HepG2 (cell line): Measurements from ENCODE around the gene TNP1. TPM values are rescaled to one million over a fixed set of nuclear protein-coding genes. Genes with fewer than 3 reads are reported as not detected.

Source experiments
- ATAC-seq: fragments of 200-7000 bp; cut with Tn5 transposase; 3 replicates; pipeline ENCODE4 v1.9.1; 2020; ENCODE audit warnings: mild to moderate bottlenecking, moderate library complexity
- BruUV-seq: library from RNA; stranded (reverse); fragments of 400-500 nt; replicated peaks from 2 replicates; lab custom pipeline; 2021; lab: Mats Ljungman, UMichigan
- CTCF ChIA-PET: fragments of 300-600 bp; formaldehyde crosslinking; extraction: SDS; loops from one replicate; lab custom pipeline; 2021; ENCODE audit warnings: low total read pairs, inconsistent platforms, low intra/inter-chr PET ratio; lab: Yijun Ruan, JAX
- POLR2A ChIA-PET: fragments of 350-600 bp; sonication (Branson Sonifier 250); formaldehyde crosslinking; loops from one replicate; lab custom pipeline; 2020; ENCODE audit warnings: antibody characterized with exemption, inconsistent platforms; lab: Yijun Ruan, JAX
- DNase-seq: peaks from one replicate; pipeline ENCODE4 v3.0.0-alpha.2; 2015; ENCODE audit warnings: low spot score
- FAIRE-seq: peaks from 3 replicates; lab custom pipeline; 2011; peaks lifted over from hg19 to GRCh38; lab: Jason Lieb, UNC
- H2AFZ ChIP-seq: one replicate; pipeline ENCODE4 v1.6.1; 2011; ENCODE audit warnings: low read length, inconsistent platforms
- H3K27ac ChIP-seq: fragments of 300-600 bp; 3 replicates; pipeline ENCODE4 v1.8.0; 2011; ENCODE audit warnings: mixed run types, mild to moderate bottlenecking, mixed read lengths, low read length, inconsistent platforms; ENCODE audit not compliant: insufficient read depth; ENCODE audit errors: extremely low read length
- H3K27me3 ChIP-seq, 2 experiments: fragments of 200-600 bp in 1 of 2; 2 replicates in 1 of 2; 3 replicates in 1 of 2; pipeline versions ENCODE4 v1.6.0 to v1.8.0; 2011; ENCODE audit warnings: low read length in 2 of 2, mild to moderate bottlenecking in 2 of 2, moderate library complexity in 2 of 2, inconsistent platforms in 1 of 2; ENCODE audit not compliant: insufficient read depth in 2 of 2, control insufficient read depth in 1 of 2
- H3K36me3 ChIP-seq, 2 experiments: fragments of 200-600 bp in 1 of 2; replicated peaks in 1 of 2; 2 replicates in 1 of 2; 3 replicates in 1 of 2; pipeline versions ENCODE4 v1.5.1 to v1.8.0; 2011; ENCODE audit warnings: low read length in 2 of 2, inconsistent platforms in 1 of 2; ENCODE audit not compliant: insufficient read depth in 2 of 2, control insufficient read depth in 1 of 2
- H3K4me1 ChIP-seq: 2 replicates; pipeline ENCODE4 v1.5.1; 2012; ENCODE audit warnings: low read length, inconsistent platforms; ENCODE audit not compliant: insufficient read depth
- H3K4me2 ChIP-seq: 2 replicates; pipeline ENCODE4 v1.6.0; 2011; ENCODE audit warnings: low read depth, low read length, inconsistent platforms
- H3K4me3 ChIP-seq, 3 experiments: fragments of 200-600 bp in 1 of 3; sonication (generic), shearing (Covaris generic) in 1 of 3; replicated peaks in 1 of 3; 2 replicates each; pipeline ENCODE4 v1.5.1; 2011 to 2016; ENCODE audit warnings: low read length in 3 of 3, inconsistent platforms in 2 of 3, low read depth in 2 of 3, mild to moderate bottlenecking in 2 of 3, control low read depth in 1 of 3, mixed read lengths in 1 of 3; ENCODE audit not compliant: insufficient read depth in 1 of 3
- H3K79me2 ChIP-seq: one replicate; pipeline ENCODE4 v1.6.1; 2011; ENCODE audit warnings: low read length, inconsistent platforms; ENCODE audit not compliant: insufficient read depth
- H3K9ac ChIP-seq: 2 replicates; pipeline ENCODE4 v1.6.0; 2011; ENCODE audit warnings: mild to moderate bottlenecking, low read depth, low read length, inconsistent platforms; ENCODE audit not compliant: insufficient read depth
- H3K9me3 ChIP-seq: 2 replicates; pipeline ENCODE4 v1.5.1; 2012; ENCODE audit warnings: mild to moderate bottlenecking, low read length
- H4K20me1 ChIP-seq: 2 replicates; pipeline ENCODE4 v1.6.0; 2011; ENCODE audit warnings: inconsistent platforms, mild to moderate bottlenecking, low read length, moderate library complexity; ENCODE audit not compliant: insufficient read depth
- DR1 ChIP-seq: sonication (generic); formaldehyde crosslinking; IDR thresholded peaks from 2 replicates; pipeline ENCODE4 v1.8.0; 2021; ENCODE audit warnings: mild to moderate bottlenecking, missing genetic modification reagents, inconsistent platforms
- ELF3 ChIP-seq: IDR thresholded peaks from 2 replicates; pipeline ENCODE4 v1.6.1; 2016; ENCODE audit warnings: missing genetic modification reagents, missing compliant biosample characterization
- MATR3 ChIP-seq: sonication (generic); formaldehyde crosslinking; IDR thresholded peaks from 2 replicates; pipeline ENCODE4 v1.4.0; 2020; ENCODE audit warnings: missing genetic modification reagents
- PPARG ChIP-seq: conservative IDR thresholded peaks from 2 replicates; pipeline ENCODE4 v1.6.1; 2016; ENCODE audit warnings: missing biosample characterization, missing genetic modification reagents
- RAD21 ChIP-seq: fragments of 450-650 bp; formaldehyde crosslinking; IDR thresholded peaks from 2 replicates; pipeline ENCODE4 v1.5.0; 2020; ENCODE audit warnings: mild to moderate bottlenecking
- TBP ChIP-seq: sonication (generic); formaldehyde crosslinking; IDR thresholded peaks from 2 replicates; pipeline ENCODE4 v1.5.0; 2020; ENCODE audit warnings: missing genetic modification reagents
- TSC22D2 ChIP-seq: sonication (generic); formaldehyde crosslinking; IDR thresholded peaks from 2 replicates; pipeline ENCODE4 v1.5.1; 2020; ENCODE audit warnings: missing genetic modification reagents, mild to moderate bottlenecking, borderline replicate concordance
- WIZ ChIP-seq: sonication (generic); formaldehyde crosslinking; IDR thresholded peaks from 2 replicates; pipeline ENCODE4 v1.5.1; 2020; ENCODE audit warnings: mild to moderate bottlenecking, missing genetic modification reagents
- ZBTB38 ChIP-seq: sonication (generic); formaldehyde crosslinking; IDR thresholded peaks from 2 replicates; pipeline ENCODE4 v1.5.1; 2020; ENCODE audit warnings: mild to moderate bottlenecking, missing genetic modification reagents
- ZNF251 ChIP-seq: sonication (generic); formaldehyde crosslinking; IDR thresholded peaks from 2 replicates; pipeline ENCODE4 v1.9.0; 2021; ENCODE audit warnings: mild to moderate bottlenecking, missing genetic modification reagents
- ZNF557 ChIP-seq: sonication (generic); formaldehyde crosslinking; IDR thresholded peaks from 2 replicates; pipeline ENCODE4 v1.4.0; 2020; ENCODE audit warnings: missing genetic modification reagents
- ZNF678 ChIP-seq: sonication (generic); formaldehyde crosslinking; IDR thresholded peaks from 2 replicates; pipeline ENCODE4 v1.4.0; 2020; ENCODE audit warnings: mild to moderate bottlenecking, missing genetic modification reagents
- ZSCAN20 ChIP-seq: sonication (generic); formaldehyde crosslinking; IDR thresholded peaks from 2 replicates; pipeline ENCODE4 v1.4.0; 2020; ENCODE audit warnings: missing genetic modification reagents, mild to moderate bottlenecking, borderline replicate concordance
- WGBS: methylation state at CpG from one replicate; pipeline ENCODE4 v1.1.6; 2017; ENCODE audit warnings: low lambda C conversion rate; 5-methylcytosine and 5-hydroxymethylcytosine counted together
- in situ Hi-C: cut with HindIII; loops from 2 replicates; pipeline ENCODE4 v1.10.0; 2017; ENCODE audit warnings: low pct_unique_long_range_greater_than_20kb; ENCODE audit not compliant: extremely low pct_ligation_motif_present
- intact Hi-C: fragments of 100-400 bp; cut with micrococcal nuclease; formaldehyde crosslinking; loops from one replicate; pipeline ENCODE4 v1.10.0; 2022; ENCODE audit not compliant: unreplicated experiment
- polyA plus RNA-seq, 8 experiments: library from polyadenylated mRNA; depleted of rRNA in 3 of 8; stranded (reverse) in 7 of 8; unstranded in 1 of 8; fragments of >200 nt; fragmentation: Illumina TruSeq in 4 of 8; extraction: Trizol in 4 of 8; gene quantifications; 2 replicates each; pipeline versions ENCODE4 v1.2.1 to v1.2.3, GENCODE V29; 2011 to 2016; ENCODE audit warnings: low read depth in 4 of 8, missing spikeins in 1 of 8, mixed read lengths in 1 of 8; ENCODE audit not compliant: insufficient read depth in 1 of 8
- total RNA-seq, 5 experiments: library from RNA; depleted of rRNA; stranded (reverse); fragments of >200 nt; fragmentation: Illumina TruSeq; extraction: Trizol; gene quantifications; 2 replicates each; pipeline ENCODE4 v1.2.3, GENCODE V29; 2016; ENCODE audit warnings: low read depth in 1 of 5
- TF ChIP-seq, protein P1 (sequence below): sonication (generic); formaldehyde crosslinking; IDR thresholded peaks from 2 replicates; pipeline ENCODE4 v1.5.0; 2020; ENCODE audit warnings: missing genetic modification reagents
- TF ChIP-seq, protein P2 (sequence below): sonication (generic); formaldehyde crosslinking; IDR thresholded peaks from 2 replicates; pipeline ENCODE4 v1.5.1; 2020; ENCODE audit warnings: mild to moderate bottlenecking, missing genetic modification reagents, moderate library complexity
- TF ChIP-seq, protein P3 (sequence below): sonication (generic); formaldehyde crosslinking; IDR thresholded peaks from 2 replicates; pipeline ENCODE4 v1.4.0; 2020; ENCODE audit warnings: missing genetic modification reagents
- TF ChIP-seq, protein P4 (sequence below): sonication (generic); formaldehyde crosslinking; IDR thresholded peaks from 2 replicates; pipeline ENCODE4 v1.4.0; 2020; ENCODE audit warnings: missing genetic modification reagents, mild to moderate bottlenecking, borderline replicate concordance
- TF ChIP-seq, protein P5 (sequence below): sonication (generic); formaldehyde crosslinking; conservative IDR thresholded peaks from 2 replicates; pipeline ENCODE4 v1.5.0; 2020; ENCODE audit warnings: missing genetic modification reagents

The TNP1 gene
- total and polyA plus RNA-seq, 2 of the 13 experiments (the other 11 are each of a cell fraction or from before 2014, with no cell fraction given) = not detected

DNA sequence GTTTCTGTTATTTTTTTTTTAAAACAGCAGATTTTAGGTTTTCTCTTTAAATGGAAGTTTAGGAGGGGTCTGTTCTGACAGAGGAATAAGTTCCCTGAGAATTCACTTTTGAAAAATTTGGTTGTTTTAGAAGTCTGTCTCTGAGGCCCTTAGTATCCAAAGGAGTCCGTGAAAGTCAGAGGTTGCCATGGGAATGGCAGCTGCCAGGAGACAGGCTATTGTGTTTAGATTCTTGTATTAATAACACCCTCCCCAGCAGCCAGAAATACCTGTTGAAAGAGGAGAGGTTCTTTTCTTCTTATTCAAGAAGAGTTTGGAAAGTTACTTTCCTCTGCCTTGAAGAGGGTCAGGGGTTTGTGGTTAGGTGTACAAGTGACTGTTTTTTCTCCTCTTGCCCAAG lies 29.5 kb downstream of the TNP1 start:
- H3K9ac ChIP-seq = no peak overlapping the region
- H3K4me3 ChIP-seq = no peak overlapping the region
- no peaks in the 10 kb centered on the region for H3K9me3 ChIP-seq
- H3K4me2 ChIP-seq = no peak overlapping the region
- DNase-seq (no peak), FAIRE-seq (no peak), ATAC-seq (no peak)
- H3K27ac ChIP-seq = no peak overlapping the region
- 47% methylated on average over 1 of the region's 1 CpG for WGBS
- BruUV-seq = no TSS peak
- no peaks in the 10 kb centered on the region for H3K36me3 ChIP-seq
- intact Hi-C loops = no loop called here
- in situ Hi-C loops = no loop called here
- CTCF ChIA-PET = no interaction called here
- H3K79me2 ChIP-seq = no peaks in the 10 kb centered on the region
- H4K20me1 ChIP-seq = no peaks in the 10 kb centered on the region
- H2AFZ ChIP-seq = no peak overlapping the region
- POLR2A ChIA-PET = no interaction called here
- H3K4me1 ChIP-seq = no peaks in the 10 kb centered on the region
- H3K27me3 ChIP-seq = peaks cover 0 to 12% of the 10 kb centered on the region in 2 experiments; a peak in 2 of 5 replicates
- TF ChIP-seq TBP (CRISPR knock-in tag) = no peak
- TF ChIP-seq, protein P1, sequence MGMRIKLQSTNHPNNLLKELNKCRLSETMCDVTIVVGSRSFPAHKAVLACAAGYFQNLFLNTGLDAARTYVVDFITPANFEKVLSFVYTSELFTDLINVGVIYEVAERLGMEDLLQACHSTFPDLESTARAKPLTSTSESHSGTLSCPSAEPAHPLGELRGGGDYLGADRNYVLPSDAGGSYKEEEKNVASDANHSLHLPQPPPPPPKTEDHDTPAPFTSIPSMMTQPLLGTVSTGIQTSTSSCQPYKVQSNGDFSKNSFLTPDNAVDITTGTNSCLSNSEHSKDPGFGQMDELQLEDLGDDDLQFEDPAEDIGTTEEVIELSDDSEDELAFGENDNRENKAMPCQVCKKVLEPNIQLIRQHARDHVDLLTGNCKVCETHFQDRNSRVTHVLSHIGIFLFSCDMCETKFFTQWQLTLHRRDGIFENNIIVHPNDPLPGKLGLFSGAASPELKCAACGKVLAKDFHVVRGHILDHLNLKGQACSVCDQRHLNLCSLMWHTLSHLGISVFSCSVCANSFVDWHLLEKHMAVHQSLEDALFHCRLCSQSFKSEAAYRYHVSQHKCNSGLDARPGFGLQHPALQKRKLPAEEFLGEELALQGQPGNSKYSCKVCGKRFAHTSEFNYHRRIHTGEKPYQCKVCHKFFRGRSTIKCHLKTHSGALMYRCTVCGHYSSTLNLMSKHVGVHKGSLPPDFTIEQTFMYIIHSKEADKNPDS = no peak
- TF ChIP-seq ZSCAN20 (CRISPR knock-in tag) = no peak
- TF ChIP-seq, protein P2, sequence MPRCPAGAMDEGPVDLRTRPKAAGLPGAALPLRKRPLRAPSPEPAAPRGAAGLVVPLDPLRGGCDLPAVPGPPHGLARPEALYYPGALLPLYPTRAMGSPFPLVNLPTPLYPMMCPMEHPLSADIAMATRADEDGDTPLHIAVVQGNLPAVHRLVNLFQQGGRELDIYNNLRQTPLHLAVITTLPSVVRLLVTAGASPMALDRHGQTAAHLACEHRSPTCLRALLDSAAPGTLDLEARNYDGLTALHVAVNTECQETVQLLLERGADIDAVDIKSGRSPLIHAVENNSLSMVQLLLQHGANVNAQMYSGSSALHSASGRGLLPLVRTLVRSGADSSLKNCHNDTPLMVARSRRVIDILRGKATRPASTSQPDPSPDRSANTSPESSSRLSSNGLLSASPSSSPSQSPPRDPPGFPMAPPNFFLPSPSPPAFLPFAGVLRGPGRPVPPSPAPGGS = no peak
- TF ChIP-seq, protein P3, sequence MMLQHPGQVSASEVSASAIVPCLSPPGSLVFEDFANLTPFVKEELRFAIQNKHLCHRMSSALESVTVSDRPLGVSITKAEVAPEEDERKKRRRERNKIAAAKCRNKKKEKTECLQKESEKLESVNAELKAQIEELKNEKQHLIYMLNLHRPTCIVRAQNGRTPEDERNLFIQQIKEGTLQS (CRISPR knock-in tag) = no peak
- no peak for TF ChIP-seq ZNF251 (CRISPR knock-in tag)
- TF ChIP-seq ZNF557 (CRISPR knock-in tag) = no peak
- TF ChIP-seq MATR3 (CRISPR knock-in tag) = no peak
- TF ChIP-seq RAD21 = no peak
- no peak for TF ChIP-seq TSC22D2 (CRISPR knock-in tag)
- no peak for TF ChIP-seq PPARG (CRISPR knock-in tag)
- no peak for TF ChIP-seq ZBTB38 (CRISPR knock-in tag)
- TF ChIP-seq DR1 = no peak
- TF ChIP-seq ELF3 (CRISPR knock-in tag) = no peak
- no peak for TF ChIP-seq ZNF678 (CRISPR knock-in tag)
- TF ChIP-seq WIZ = no peak
- TF ChIP-seq, protein P4, sequence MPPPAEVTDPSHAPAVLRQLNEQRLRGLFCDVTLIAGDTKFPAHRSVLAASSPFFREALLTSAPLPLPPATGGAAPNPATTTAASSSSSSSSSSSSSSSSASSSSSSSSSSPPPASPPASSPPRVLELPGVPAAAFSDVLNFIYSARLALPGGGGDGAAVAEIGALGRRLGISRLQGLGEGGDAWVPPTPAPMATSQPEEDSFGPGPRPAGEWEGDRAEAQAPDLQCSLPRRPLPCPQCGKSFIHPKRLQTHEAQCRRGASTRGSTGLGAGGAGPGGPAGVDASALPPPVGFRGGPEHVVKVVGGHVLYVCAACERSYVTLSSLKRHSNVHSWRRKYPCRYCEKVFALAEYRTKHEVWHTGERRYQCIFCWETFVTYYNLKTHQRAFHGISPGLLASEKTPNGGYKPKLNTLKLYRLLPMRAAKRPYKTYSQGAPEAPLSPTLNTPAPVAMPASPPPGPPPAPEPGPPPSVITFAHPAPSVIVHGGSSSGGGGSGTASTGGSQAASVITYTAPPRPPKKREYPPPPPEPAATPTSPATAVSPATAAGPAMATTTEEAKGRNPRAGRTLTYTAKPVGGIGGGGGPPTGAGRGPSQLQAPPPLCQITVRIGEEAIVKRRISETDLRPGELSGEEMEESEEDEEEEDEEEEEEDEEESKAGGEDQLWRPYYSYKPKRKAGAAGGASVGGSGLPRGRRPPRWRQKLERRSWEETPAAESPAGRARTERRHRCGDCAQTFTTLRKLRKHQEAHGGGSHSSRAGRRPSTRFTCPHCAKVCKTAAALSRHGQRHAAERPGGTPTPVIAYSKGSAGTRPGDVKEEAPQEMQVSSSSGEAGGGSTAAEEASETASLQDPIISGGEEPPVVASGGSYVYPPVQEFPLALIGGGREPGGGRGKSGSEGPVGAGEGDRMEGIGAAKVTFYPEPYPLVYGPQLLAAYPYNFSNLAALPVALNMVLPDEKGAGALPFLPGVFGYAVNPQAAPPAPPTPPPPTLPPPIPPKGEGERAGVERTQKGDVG (CRISPR knock-in tag) = no peak
- TF ChIP-seq, protein P5, sequence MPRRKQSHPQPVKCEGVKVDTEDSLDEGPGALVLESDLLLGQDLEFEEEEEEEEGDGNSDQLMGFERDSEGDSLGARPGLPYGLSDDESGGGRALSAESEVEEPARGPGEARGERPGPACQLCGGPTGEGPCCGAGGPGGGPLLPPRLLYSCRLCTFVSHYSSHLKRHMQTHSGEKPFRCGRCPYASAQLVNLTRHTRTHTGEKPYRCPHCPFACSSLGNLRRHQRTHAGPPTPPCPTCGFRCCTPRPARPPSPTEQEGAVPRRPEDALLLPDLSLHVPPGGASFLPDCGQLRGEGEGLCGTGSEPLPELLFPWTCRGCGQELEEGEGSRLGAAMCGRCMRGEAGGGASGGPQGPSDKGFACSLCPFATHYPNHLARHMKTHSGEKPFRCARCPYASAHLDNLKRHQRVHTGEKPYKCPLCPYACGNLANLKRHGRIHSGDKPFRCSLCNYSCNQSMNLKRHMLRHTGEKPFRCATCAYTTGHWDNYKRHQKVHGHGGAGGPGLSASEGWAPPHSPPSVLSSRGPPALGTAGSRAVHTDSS (CRISPR knock-in tag) = no peak
